Measurements from ENCODE around the gene OPCML. TPM values are rescaled to one million over a fixed set of nuclear protein-coding genes. Genes with fewer than 3 reads are reported as not detected.

The OPCML gene
- total RNA-seq, 4 donors from 2014 or later = 0.15 TPM; not detected in 3

DNA sequence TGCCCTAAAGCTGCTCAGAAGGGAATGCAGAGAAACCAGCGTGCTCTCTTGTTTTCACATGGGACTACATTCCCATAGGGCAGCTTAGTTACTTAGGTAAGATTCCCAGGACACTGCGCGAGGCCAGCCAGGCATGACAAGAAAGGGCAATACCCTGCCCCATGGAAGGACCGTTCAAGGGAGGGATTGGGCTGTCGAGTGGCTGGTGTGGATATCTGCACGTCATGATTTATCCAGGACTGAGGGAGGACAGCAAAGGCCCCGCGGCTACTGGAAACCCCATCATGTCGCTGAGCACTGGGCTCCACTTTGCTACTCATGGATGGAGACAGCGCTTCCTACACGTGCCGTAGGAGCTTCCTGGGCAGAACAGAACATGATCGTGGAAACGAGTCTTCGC is 169.4 kb downstream of the OPCML start:
- Histone ChIP-seq H3K27ac (no peak overlapping the region), H3K4me3 (no peak overlapping the region), H3K4me1 (no peaks in the 10 kb centered on the region), H3K36me3 (no peaks in the 10 kb centered on the region), H3K27me3 (peaks cover 4% of the 10 kb centered on the region), H3K9me3 (no peaks in the 10 kb centered on the region)
- DNase-seq (ENCODE audit: low spot score in 2 of 2) = no peak
- WGBS = 92% methylated on average over 15 of the region's 15 CpGs
- TF ChIP-seq POLR2A (IDR thresholded peaks at IDR 0.05) (no peak), EP300 (IDR thresholded peaks at IDR 0.05) (no peak), POLR2AphosphoS5 (IDR thresholded peaks at IDR 0.05) (no peak)
- TF ChIP-seq, protein P1, sequence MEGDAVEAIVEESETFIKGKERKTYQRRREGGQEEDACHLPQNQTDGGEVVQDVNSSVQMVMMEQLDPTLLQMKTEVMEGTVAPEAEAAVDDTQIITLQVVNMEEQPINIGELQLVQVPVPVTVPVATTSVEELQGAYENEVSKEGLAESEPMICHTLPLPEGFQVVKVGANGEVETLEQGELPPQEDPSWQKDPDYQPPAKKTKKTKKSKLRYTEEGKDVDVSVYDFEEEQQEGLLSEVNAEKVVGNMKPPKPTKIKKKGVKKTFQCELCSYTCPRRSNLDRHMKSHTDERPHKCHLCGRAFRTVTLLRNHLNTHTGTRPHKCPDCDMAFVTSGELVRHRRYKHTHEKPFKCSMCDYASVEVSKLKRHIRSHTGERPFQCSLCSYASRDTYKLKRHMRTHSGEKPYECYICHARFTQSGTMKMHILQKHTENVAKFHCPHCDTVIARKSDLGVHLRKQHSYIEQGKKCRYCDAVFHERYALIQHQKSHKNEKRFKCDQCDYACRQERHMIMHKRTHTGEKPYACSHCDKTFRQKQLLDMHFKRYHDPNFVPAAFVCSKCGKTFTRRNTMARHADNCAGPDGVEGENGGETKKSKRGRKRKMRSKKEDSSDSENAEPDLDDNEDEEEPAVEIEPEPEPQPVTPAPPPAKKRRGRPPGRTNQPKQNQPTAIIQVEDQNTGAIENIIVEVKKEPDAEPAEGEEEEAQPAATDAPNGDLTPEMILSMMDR (IDR thresholded peaks at IDR 0.05) = no peak

DNA sequence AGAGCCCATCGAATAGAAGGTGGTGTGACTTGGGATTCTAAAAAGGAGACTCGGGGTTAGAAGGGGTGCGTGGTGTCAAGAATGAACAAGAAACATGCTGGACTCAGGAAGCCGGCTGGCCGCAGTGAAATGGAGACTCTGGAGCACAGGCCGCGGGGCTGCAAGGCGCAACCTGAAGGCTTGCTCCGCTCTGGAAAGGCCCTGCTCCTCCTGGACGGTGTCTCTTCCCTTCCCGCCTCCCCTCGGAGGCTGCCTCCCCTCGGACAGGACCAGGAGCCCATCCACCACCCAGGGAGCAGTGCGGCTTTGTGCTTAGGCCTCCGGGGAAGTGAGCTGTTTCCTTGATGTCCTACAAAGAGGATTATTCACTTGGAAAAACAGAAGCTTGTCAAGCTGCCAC is 170.1 kb downstream of the OPCML start:
- Histone ChIP-seq H3K4me3 (no peak overlapping the region), H3K27ac (no peak overlapping the region), H3K4me1 (no peaks in the 10 kb centered on the region), H3K9me3 (no peaks in the 10 kb centered on the region), H3K36me3 (no peaks in the 10 kb centered on the region), H3K27me3 (peaks cover 4% of the 10 kb centered on the region)
- TF ChIP-seq POLR2AphosphoS5 (IDR thresholded peaks at IDR 0.05) (no peak), POLR2A (IDR thresholded peaks at IDR 0.05) (no peak), EP300 (IDR thresholded peaks at IDR 0.05) (no peak)
- TF ChIP-seq, protein P1 (IDR thresholded peaks at IDR 0.05) = no peak
- no peak for DNase-seq (ENCODE audit: low spot score in 2 of 2)
- WGBS = 100% methylated on average over 1 of the region's 15 CpGs

DNA sequence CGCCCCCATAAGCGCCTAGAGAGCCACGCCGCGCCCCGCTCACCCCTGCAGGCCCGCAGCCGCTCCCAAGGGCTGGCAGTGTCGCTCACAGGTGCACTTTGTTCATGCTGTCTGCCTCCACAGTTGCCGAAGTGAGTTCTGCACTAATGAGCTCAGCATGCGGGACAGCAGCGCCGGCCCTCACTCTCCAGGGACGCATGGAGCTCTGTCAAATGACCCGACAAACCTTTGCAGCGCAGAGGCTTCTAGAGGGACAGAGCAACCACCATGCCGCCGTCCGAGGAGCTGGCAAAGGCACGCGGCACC is 170.7 kb downstream of the OPCML start:
- no peak for DNase-seq (ENCODE audit: low spot score in 2 of 2)
- Histone ChIP-seq H3K27ac (no peak overlapping the region), H3K9me3 (no peaks in the 10 kb centered on the region), H3K36me3 (no peaks in the 10 kb centered on the region), H3K27me3 (peaks cover 4% of the 10 kb centered on the region), H3K4me3 (no peak overlapping the region), H3K4me1 (no peaks in the 10 kb centered on the region)
- 100% methylated on average over 4 of the region's 21 CpGs for WGBS
- TF ChIP-seq, protein P1 (IDR thresholded peaks at IDR 0.05) = no peak
- TF ChIP-seq POLR2AphosphoS5 (IDR thresholded peaks at IDR 0.05) (no peak), EP300 (IDR thresholded peaks at IDR 0.05) (no peak), POLR2A (IDR thresholded peaks at IDR 0.05) (no peak)

DNA sequence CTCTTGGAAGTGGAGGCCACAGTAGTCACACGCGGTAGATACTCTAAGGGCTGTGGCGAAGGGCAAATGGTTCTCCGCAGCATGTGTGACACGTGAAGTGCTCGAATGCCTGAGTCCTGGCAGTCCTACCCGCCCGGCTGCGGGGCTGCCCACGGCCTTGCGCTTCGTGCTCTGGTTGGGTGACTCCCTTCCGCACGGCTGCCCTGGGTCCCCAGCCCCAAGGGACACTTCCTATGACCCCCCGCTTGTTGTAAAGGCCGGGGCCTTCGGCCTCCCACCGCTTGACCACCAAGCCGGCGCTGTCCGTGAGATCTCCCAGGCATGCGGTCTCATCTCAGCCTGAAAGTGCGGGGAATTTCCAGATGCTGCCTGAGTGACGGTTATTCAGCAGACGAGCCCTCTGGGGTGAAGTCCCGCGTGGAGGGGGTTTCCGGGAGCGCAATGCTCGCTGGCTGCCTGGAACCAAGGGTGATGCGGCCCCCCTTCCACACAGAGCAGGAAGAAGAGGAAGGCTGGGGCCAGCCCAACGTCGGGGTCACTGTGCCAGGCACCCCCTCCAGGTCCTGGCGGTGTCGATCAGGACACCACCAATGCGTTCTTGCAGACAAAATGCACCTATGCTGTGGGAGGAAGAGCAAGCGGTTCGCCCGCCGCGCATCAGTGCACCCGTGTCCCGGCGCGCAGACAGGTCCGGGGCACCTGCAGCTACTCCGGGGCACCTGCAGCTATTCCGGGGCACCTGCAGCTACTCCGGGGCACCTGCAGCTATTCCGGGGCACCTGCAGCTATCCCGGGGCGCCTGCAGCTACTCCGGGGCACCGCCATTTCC is 171.2 kb downstream of the OPCML start:
- no peak overlapping the region for H3K4me3 ChIP-seq
- DNase-seq (ENCODE audit: low spot score in 2 of 2) = no peak
- no peaks in the 10 kb centered on the region for H3K36me3 ChIP-seq
- H3K27me3 ChIP-seq = peaks cover 4% of the 10 kb centered on the region
- H3K9me3 ChIP-seq = no peaks in the 10 kb centered on the region
- H3K27ac ChIP-seq = no peak overlapping the region
- H3K4me1 ChIP-seq = no peaks in the 10 kb centered on the region
- TF ChIP-seq POLR2A (IDR thresholded peaks at IDR 0.05) (no peak), EP300 (IDR thresholded peaks at IDR 0.05) (no peak), POLR2AphosphoS5 (IDR thresholded peaks at IDR 0.05) (no peak)
- TF ChIP-seq, protein P1 (IDR thresholded peaks at IDR 0.05) = no peak
- WGBS = 83% methylated on average over 23 of the region's 54 CpGs

DNA sequence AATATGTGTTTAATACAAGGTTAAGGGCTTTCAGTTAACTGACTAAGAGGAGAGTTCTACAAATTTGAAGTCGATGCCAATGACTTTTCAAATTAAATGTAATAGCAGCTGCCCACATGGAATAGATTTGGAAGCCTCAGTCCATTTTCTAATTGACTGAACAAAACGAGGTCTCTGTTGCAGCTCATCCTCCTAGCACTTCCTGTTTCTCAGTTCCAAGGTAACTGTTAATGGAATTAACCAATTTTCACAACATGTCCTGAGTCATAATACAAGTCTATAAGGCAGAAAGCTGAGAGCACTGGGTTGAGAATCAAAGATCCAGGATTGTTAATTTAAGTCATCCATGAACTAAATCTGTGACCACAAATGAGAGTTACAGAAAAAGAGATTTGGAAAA is 177.2 kb downstream of the OPCML start:
- Histone ChIP-seq H3K36me3 (no peaks in the 10 kb centered on the region), H3K9me3 (no peaks in the 10 kb centered on the region), H3K27me3 (no peaks in the 10 kb centered on the region), H3K4me1 (no peaks in the 10 kb centered on the region), H3K27ac (no peak overlapping the region), H3K4me3 (no peak overlapping the region)
- DNase-seq (ENCODE audit: low spot score in 2 of 2) = no peak
- 45% methylated on average over 2 of the region's 2 CpGs for WGBS
- TF ChIP-seq, protein P1 (IDR thresholded peaks at IDR 0.05) = no peak
- TF ChIP-seq EP300 (IDR thresholded peaks at IDR 0.05) = no peak
- TF ChIP-seq POLR2AphosphoS5 (IDR thresholded peaks at IDR 0.05) = no peak
- no peak for TF ChIP-seq POLR2A (IDR thresholded peaks at IDR 0.05)

Data from suprapubic skin (tissue), 4 donors.